H1 (cell line): Measurements from ENCODE around the gene ACKR2. TPM values are rescaled to one million over a fixed set of nuclear protein-coding genes. Genes with fewer than 3 reads are reported as not detected.
"Not testable (repeated sequence)": the region's sequence is repeated elsewhere in the genome, so short reads cannot be mapped to it uniquely, and the experiment has no call there.

Experiments
- CTCF ChIA-PET: fragments of 300-600 bp; sonication (Branson Sonifier 250); formaldehyde crosslinking; loops from one replicate; lab custom pipeline; 2021; ENCODE audit not compliant: partially characterized antibody; lab: Charles Lee
- POLR2A ChIA-PET: fragments of 300-600 bp; sonication (Branson Sonifier 250); formaldehyde crosslinking; loops from one replicate; lab custom pipeline; 2021; ENCODE audit warnings: inconsistent platforms; ENCODE audit not compliant: partially characterized antibody; lab: Charles Lee
- DNase-seq, 2 experiments: peaks; one replicate each; pipeline versions ENCODE4 v3.0.0 to v3.0.0-alpha.2; 2010 to 2022; ENCODE audit warnings: low spot score in 2 of 2, low read depth in 1 of 2, mixed read lengths in 1 of 2
- FAIRE-seq: peaks from 2 replicates; lab custom pipeline; 2011; peaks lifted over from hg19 to GRCh38; lab: Jason Lieb, UNC
- H2AFZ ChIP-seq: 2 replicates; pipeline ENCODE4 v1.8.1; 2012; ENCODE audit warnings: low read length, inconsistent platforms
- H2AK5ac ChIP-seq: 2 replicates; pipeline ENCODE4 v1.6.1; 2013; ENCODE audit warnings: low read depth, low read length
- H2BK120ac ChIP-seq: replicated peaks from 2 replicates; pipeline ENCODE3; 2013; ENCODE audit warnings: low read depth, low read length, inconsistent platforms
- H2BK12ac ChIP-seq: 2 replicates; pipeline ENCODE4 v1.6.1; 2013; ENCODE audit warnings: low read depth, low read length
- H2BK15ac ChIP-seq: 2 replicates; pipeline ENCODE4 v1.6.1; 2013; ENCODE audit warnings: low read length
- H2BK20ac ChIP-seq: 2 replicates; pipeline ENCODE4 v1.6.1; 2013; ENCODE audit warnings: low read length
- H2BK5ac ChIP-seq: 2 replicates; pipeline ENCODE4 v1.6.1; 2013; ENCODE audit warnings: low read depth, low read length
- H3K14ac ChIP-seq: 2 replicates; pipeline ENCODE4 v1.6.1; 2013; ENCODE audit warnings: inconsistent platforms; ENCODE audit not compliant: insufficient read length
- H3K18ac ChIP-seq: 2 replicates; pipeline ENCODE4 v1.6.1; 2013; ENCODE audit warnings: low read length; ENCODE audit errors: extremely low read depth
- H3K23ac ChIP-seq: 2 replicates; pipeline ENCODE4 v1.6.1; 2013; ENCODE audit warnings: inconsistent platforms; ENCODE audit not compliant: insufficient read length
- H3K23me2 ChIP-seq: 2 replicates; pipeline ENCODE4 v1.6.1; 2013; ENCODE audit warnings: low read depth, low read length
- H3K27ac ChIP-seq: 2 replicates; pipeline ENCODE4 v1.6.1; 2011; ENCODE audit warnings: low read depth, low read length, inconsistent platforms
- H3K27me3 ChIP-seq, 4 experiments: replicated peaks in 1 of 4; 1 replicate in 1 of 4; 2 replicates in 3 of 4; pipeline versions ENCODE4 v1.6.1 to v1.8.1; 2011 to 2013; ENCODE audit warnings: low read length in 3 of 4, mild to moderate bottlenecking in 3 of 4, inconsistent platforms in 2 of 4, mixed read lengths in 2 of 4, moderate library complexity in 1 of 4; ENCODE audit not compliant: control insufficient read depth in 3 of 4, insufficient read depth in 3 of 4; ENCODE audit errors: extremely low read depth in 1 of 4
- H3K36me3 ChIP-seq, 4 experiments: 2 replicates each; pipeline versions ENCODE4 v1.6.1 to v1.8.1; 2011 to 2013; ENCODE audit warnings: mild to moderate bottlenecking in 4 of 4, low read length in 3 of 4, moderate library complexity in 2 of 4, control low read depth in 1 of 4, inconsistent platforms in 1 of 4; ENCODE audit not compliant: insufficient read depth in 4 of 4, control insufficient read depth in 2 of 4
- H3K4ac ChIP-seq: replicated peaks from 2 replicates; pipeline ENCODE3; 2013; ENCODE audit warnings: low read length, low read depth, mixed read lengths, inconsistent platforms; ENCODE audit not compliant: insufficient read length
- H3K4me1 ChIP-seq, 4 experiments: replicated peaks in 1 of 4; 1 replicate in 1 of 4; 2 replicates in 3 of 4; pipeline versions ENCODE4 v1.6.1 to v1.8.1; 2011 to 2013; ENCODE audit warnings: low read length in 3 of 4, inconsistent platforms in 2 of 4, mixed read lengths in 1 of 4; ENCODE audit not compliant: insufficient read depth in 4 of 4, control insufficient read depth in 3 of 4
- H3K4me2 ChIP-seq, 2 experiments: 2 replicates each; pipeline versions ENCODE4 v1.6.1 to v1.8.1; 2011 to 2013; ENCODE audit warnings: low read depth in 2 of 2, low read length in 2 of 2, control low read depth in 1 of 2, inconsistent platforms in 1 of 2, mild to moderate bottlenecking in 1 of 2; ENCODE audit not compliant: insufficient read depth in 1 of 2
- H3K4me3 ChIP-seq, 4 experiments: fragments of 200-600, 300-600 bp in 1 of 4; sonication (generic), shearing (Covaris generic), sonication (Bioruptor Twin) in 1 of 4; 2 replicates each; pipeline versions ENCODE4 v1.5.1 to v1.8.1; 2011 to 2016; ENCODE audit warnings: low read length in 4 of 4, low read depth in 3 of 4, control low read depth in 2 of 4, inconsistent platforms in 2 of 4, mild to moderate bottlenecking in 2 of 4, mixed read lengths in 1 of 4, moderate library complexity in 1 of 4; ENCODE audit not compliant: insufficient read depth in 2 of 4; ENCODE audit errors: extremely low read depth in 1 of 4
- H3K56ac ChIP-seq: replicated peaks from 2 replicates; pipeline ENCODE3; 2013; ENCODE audit warnings: low read depth, mild to moderate bottlenecking, mixed read lengths, low read length, inconsistent platforms; ENCODE audit not compliant: insufficient read length
- H3K79me1 ChIP-seq: 2 replicates; pipeline ENCODE4 v1.6.1; 2013; ENCODE audit warnings: low read depth, low read length, control low read depth
- H3K79me2 ChIP-seq, 2 experiments: 2 replicates each; pipeline versions ENCODE4 v1.6.1 to v1.8.1; 2012 to 2013; ENCODE audit warnings: low read length in 2 of 2, mild to moderate bottlenecking in 2 of 2, inconsistent platforms in 1 of 2; ENCODE audit not compliant: insufficient read depth in 2 of 2, control insufficient read depth in 1 of 2
- H3K9ac ChIP-seq, 4 experiments: replicated peaks in 1 of 4; 1 replicate in 1 of 4; 2 replicates in 3 of 4; pipeline versions ENCODE4 v1.6.1 to v1.8.1; 2011 to 2013; ENCODE audit warnings: low read depth in 3 of 4, low read length in 3 of 4, control low read depth in 2 of 4, mild to moderate bottlenecking in 2 of 4, moderate library complexity in 2 of 4, inconsistent platforms in 1 of 4; ENCODE audit errors: extremely low read depth in 1 of 4
- H3K9me3 ChIP-seq, 2 experiments: 2 replicates each; pipeline versions ENCODE4 v1.6.1 to v1.8.1; 2012 to 2013; ENCODE audit warnings: mild to moderate bottlenecking in 2 of 2, moderate library complexity in 2 of 2, control low read depth in 1 of 2, inconsistent platforms in 1 of 2, low read depth in 1 of 2, low read length in 1 of 2, mixed read lengths in 1 of 2; ENCODE audit not compliant: insufficient read depth in 2 of 2
- H4K20me1 ChIP-seq, 2 experiments: replicated peaks in 1 of 2; 2 replicates each; pipeline versions ENCODE3 to v1.8.1; 2011 to 2013; ENCODE audit warnings: inconsistent platforms in 2 of 2, low read length in 2 of 2, mild to moderate bottlenecking in 1 of 2; ENCODE audit not compliant: insufficient read depth in 2 of 2, control insufficient read depth in 1 of 2
- H4K5ac ChIP-seq: 2 replicates; pipeline ENCODE4 v1.6.1; 2013; ENCODE audit warnings: low read length, low read depth, mixed read lengths, inconsistent platforms; ENCODE audit not compliant: insufficient read length
- H4K8ac ChIP-seq: 2 replicates; pipeline ENCODE4 v1.8.0; 2013; ENCODE audit warnings: mild to moderate bottlenecking, moderate library complexity, low read length, inconsistent platforms; ENCODE audit not compliant: insufficient read depth; ENCODE audit errors: extremely low read depth
- H4K91ac ChIP-seq: replicated peaks from 2 replicates; pipeline ENCODE3; 2013; ENCODE audit warnings: low read length, mixed read lengths, inconsistent platforms; ENCODE audit not compliant: insufficient read length
- WGBS, 2 experiments: shearing (Covaris generic) in 1 of 2; methylation state at CpG; one replicate each; pipeline versions ENCODE4 v1.1.6 to v1.1.7; 2013 to 2015; ENCODE audit warnings: low lambda C conversion rate in 2 of 2, mixed read lengths in 2 of 2, inconsistent platforms in 1 of 2, low coverage in 1 of 2, missing lambda C conversion rate in 1 of 2; ENCODE audit not compliant: insufficient replicate concordance in 2 of 2, insufficient coverage in 1 of 2, insufficient read length in 1 of 2; ENCODE audit errors: extremely low coverage in 1 of 2, missing lambda C conversion rate in 1 of 2; 5-methylcytosine and 5-hydroxymethylcytosine counted together
- polyA plus RNA-seq, 7 experiments: library from polyadenylated mRNA; depleted of rRNA in 3 of 7; stranded (reverse) in 5 of 7; unstranded in 2 of 7; fragments of >200 nt in 5 of 7; fragments of 200-250 nt in 2 of 7; gene quantifications; 1 replicate in 5 of 7; 2 replicates in 1 of 7; 4 replicates in 1 of 7; pipeline versions ENCODE4 v1.2.1 to v1.2.3, GENCODE V29; 2011 to 2013; ENCODE audit warnings: missing spikeins in 2 of 7, mixed read lengths in 2 of 7
- total RNA-seq: library from RNA; stranded (reverse); fragmentation: NEBNext Ultra II Directional; extraction: Animal tissue kit (Norgen Biotek cat#: 25700); gene quantifications from 2 replicates; pipeline ENCODE4 v1.2.1, GENCODE V29; 2021

The ACKR2 gene
- total and polyA plus RNA-seq, 2 of the 8 experiments (the other 6 are each of a cell fraction or from before 2014, with no cell fraction given) = 0.09 to 0.12 TPM

DNA sequence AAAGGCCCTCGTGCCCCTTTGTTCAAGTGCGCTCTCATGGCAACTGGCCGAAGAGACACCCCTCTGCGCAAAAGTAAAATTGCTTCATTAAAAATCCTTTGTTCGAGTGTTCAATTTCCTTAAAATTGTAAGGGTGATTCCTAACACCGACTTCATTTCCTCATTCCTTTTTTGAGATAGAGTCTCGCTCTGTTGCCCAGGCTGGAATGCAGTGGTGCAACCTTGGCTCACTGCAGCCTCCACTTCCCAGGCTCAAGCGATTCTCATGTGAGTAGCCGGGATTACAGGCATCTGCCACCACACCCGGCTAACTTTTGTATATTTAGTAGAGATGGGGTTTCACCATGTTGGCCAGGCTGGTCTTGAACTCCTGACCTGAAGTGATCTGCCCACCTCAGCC, 1.5 kb downstream of the ACKR2 start:
- H2BK15ac ChIP-seq, H3K23me2 ChIP-seq, DNase-seq, H3K4me1 ChIP-seq, H3K27me3 ChIP-seq, FAIRE-seq, H3K4me3 ChIP-seq, H3K4me2 ChIP-seq, H2BK5ac ChIP-seq, H4K8ac ChIP-seq, H3K79me1 ChIP-seq, H4K91ac ChIP-seq, H3K79me2 ChIP-seq, H3K9ac ChIP-seq, H2BK120ac ChIP-seq, H2AK5ac ChIP-seq, H3K23ac ChIP-seq, H3K18ac ChIP-seq, H3K56ac ChIP-seq, H3K9me3 ChIP-seq, H2BK20ac ChIP-seq, H2BK12ac ChIP-seq, H3K14ac ChIP-seq, H4K20me1 ChIP-seq, H3K27ac ChIP-seq, POLR2A ChIA-PET, CTCF ChIA-PET, H2AFZ ChIP-seq, H3K4ac ChIP-seq, H3K36me3 ChIP-seq, H4K5ac ChIP-seq: not testable (repeated sequence)
- 97% methylated on average over 10 of the region's 10 CpGs; no CpG with 5 or more reads in 1 of the 2 experiments for WGBS, 2 experiments

DNA sequence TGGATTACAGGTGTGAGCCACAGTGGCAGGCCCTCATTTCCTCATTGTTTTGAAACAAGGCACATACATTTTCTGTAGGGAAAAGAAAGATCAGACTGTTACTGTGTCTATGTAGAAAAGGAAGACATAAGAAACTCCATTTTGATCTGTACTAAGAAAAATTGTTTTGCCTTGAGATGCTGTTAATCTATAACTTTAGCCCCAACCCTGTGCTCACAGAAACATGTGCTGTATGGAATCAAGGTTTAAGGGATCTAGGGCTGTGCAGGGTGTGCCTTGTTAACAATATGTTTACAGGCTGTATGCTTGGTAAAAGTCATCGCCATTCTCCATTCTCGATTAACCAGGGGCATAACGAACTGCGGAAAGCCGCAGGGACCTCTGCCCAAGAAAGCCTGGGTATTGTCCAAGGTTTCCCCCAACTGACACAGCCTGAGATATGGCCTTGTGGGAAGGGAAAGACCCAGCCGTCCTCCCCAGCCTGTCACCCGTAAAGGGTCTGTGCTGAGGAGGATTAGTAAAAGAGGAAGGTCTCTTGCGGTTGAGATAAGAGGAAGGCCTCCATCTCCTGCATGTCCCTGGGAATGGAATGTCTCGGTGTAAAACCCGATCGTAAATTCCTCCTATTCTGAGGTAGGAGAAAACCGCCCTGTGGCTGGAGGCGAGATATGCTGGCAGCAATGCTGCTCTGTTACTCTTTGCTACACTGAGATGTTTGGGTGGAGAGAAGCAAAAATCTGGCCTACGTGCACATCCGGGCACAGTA, 2.1 kb downstream of the ACKR2 start:
- H2BK12ac ChIP-seq, H4K8ac ChIP-seq, H3K18ac ChIP-seq, H3K79me2 ChIP-seq, H3K27me3 ChIP-seq, H2AK5ac ChIP-seq, H4K20me1 ChIP-seq, H3K4me2 ChIP-seq, H3K4me3 ChIP-seq, H3K9ac ChIP-seq, CTCF ChIA-PET, H2BK15ac ChIP-seq, H3K23me2 ChIP-seq, DNase-seq, H4K91ac ChIP-seq, H4K5ac ChIP-seq, H2BK20ac ChIP-seq, H3K9me3 ChIP-seq, H2BK120ac ChIP-seq, H3K4ac ChIP-seq, H3K23ac ChIP-seq, H3K4me1 ChIP-seq, H3K56ac ChIP-seq, H3K36me3 ChIP-seq, H3K14ac ChIP-seq, H3K27ac ChIP-seq, H2BK5ac ChIP-seq, POLR2A ChIA-PET, H3K79me1 ChIP-seq: not testable (repeated sequence)
- FAIRE-seq = peak; percentile 45
- H2AFZ ChIP-seq = peak overlapping the region; percentile 73
- 79% methylated on average over 15 of the region's 15 CpGs; no CpG with 5 or more reads in 1 of the 2 experiments for WGBS, 2 experiments
